ENCODE results near the gene ZNF26.

The ZNF26 gene

GRCh38 chr12:133061954-133062353 is 75.8 kb downstream of the ZNF26 start:
- no peak for DNase-seq (ENCODE audit: low read depth)

DNA sequence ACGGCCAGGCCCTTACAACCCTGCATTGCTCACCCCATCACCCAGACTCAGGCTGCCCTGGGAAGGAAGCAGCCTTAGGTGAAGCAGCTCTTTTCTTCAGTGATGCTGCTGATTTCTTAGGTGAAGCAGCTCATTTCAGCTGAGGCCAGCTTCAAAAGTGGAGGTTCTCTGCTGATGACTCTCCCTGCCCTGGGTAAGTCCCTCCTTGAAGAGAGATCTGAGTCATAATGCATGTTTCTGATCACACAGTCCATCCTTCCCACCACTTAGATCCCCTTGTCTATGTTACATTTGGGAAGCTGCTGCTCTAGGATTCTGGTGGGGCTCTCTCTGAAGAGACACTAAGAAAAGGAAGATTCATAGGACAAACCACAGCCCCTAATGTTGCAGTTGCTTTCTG is 77.4 kb downstream of the ZNF26 start:
- no peak for DNase-seq (ENCODE audit: low read depth)

GRCh38 chr12:133073836-133074235 is 87.7 kb downstream of the ZNF26 start:
- no peak for DNase-seq (ENCODE audit: low read depth)
